DMS 273 treated with DMSO at 0.1 percent for 48 hours (cell line): ENCODE measurements around the gene CRIM1.

Source experiments
- DNase-seq: peaks from one replicate; lab custom pipeline; 2025; lab: John Stamatoyannopoulos, UW

Gene CRIM1

DNA sequence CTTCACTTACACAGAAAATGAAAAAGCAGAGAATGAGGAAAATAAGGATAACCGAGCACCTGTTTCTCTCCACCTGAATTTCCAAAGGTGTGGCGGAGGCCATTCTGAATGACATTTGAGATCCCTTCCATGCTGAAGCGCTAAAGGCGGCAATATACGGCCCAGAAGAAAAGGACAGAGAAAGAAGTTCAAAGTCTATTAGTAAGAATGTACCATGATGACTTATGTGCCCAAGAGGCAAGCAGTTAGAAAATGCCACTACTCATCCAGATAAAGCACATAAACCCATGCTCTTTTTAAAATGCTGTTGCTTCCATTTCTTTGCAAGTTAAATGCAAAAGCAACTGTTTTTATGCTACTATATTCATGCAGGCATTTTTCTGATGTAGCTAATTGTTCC is 205.1 kb downstream of the CRIM1 start:
- DNase-seq = no peak

DNA sequence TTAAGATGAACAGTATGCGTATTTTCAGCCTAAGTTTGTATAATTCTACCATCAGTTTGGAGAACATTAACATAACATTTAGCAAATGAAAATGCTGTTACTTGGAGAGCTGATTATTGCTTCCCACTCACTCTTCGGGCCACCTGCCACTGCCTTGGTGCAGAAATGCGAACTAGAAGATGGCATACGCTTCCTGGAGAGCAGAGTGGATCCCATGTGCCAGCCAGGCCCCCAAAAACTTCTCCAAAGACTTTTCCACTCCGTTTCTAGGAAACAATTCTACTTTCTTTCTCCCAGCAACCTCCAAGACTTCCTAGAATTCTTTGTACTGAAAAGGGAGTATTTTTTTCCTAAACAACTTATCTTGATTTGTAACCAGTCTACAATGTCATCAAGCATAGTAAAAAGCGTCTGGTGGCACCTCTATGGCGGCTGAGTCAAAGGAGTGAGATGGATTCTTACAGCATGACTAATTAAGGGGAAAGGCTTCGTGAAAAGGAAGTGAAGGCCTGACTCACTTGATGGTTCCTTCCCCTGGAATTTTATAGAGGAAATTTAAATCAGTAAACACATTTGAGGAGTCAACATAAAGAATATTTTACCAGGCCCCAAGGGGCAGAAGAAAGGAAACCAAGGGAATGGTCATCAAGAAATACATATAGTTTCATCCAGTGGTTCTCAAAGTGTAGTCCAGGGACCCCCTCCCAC is 205.8 kb downstream of the CRIM1 start:
- DNase-seq = no peak

DNA sequence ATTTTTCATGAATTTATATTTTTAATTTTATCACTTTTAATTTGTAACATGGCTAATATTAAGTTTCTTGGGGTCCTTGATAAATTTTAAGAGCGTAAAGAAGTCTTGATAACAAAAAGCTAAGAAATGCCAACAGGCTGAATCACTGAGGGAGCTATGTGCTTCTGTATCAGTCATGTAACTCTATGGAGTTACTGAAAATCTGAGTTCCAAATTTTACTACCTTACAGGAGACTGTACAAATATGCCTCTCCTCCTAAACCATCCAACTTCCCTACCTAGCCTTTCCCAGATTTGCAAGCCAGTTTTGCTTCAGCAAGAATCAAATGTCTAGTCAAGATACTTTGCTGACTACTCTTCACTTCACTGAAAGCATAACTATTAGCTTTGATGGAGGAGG is 206.7 kb downstream of the CRIM1 start:
- DNase-seq = no peak

DNA sequence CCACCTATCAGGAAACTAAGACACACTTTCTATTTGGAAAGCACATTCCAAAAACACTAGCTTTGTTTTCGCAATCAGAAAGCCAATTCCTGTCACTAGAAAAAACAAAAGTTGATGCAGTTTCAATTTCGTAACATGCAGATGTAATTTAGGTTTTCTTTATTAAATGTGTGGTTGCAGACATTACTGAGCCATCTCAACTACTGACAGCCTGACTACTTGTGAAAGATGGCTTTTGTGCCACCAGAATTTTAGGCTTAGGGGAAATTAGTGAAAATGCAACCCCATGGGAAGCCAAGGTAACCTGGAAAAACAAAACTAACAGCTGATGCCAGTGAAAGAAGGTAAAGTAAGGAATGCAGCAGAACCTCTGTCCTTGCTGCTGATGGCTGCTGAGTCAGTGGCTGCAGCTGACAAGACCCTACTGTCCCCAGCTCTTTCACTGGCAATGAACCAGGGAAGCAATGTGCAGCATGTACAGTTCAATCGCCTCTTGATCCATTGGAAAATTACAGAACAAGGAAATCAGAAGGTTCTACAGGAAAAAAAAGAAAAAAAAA is 207.5 kb downstream of the CRIM1 start:
- no peak for DNase-seq

DNA sequence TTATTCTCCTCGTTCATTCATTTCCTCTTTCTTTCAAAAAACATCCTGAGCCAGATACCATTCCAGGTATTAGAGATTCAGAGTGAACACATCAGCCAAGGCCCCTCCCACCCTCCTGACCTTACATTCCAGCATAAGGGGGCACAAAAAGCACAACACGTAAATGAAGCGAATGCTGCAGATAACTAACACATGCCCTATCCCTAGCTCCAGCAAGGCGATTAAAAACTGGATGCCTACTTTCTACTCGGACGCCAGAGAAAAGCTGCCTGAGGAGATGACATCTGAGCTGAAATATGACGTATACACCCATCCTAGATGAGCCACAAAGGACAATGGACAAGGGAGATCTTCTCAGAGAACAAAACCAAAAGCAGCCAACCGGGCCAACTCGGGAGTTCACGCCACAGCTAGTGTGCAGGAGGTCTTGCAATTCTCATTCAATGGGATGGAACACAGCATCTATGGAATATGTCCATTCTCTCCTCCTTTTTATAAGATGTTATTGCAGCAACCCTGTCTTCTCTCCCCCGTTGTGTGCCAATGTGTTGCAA is 208.9 kb downstream of the CRIM1 start:
- DNase-seq = no peak

DNA sequence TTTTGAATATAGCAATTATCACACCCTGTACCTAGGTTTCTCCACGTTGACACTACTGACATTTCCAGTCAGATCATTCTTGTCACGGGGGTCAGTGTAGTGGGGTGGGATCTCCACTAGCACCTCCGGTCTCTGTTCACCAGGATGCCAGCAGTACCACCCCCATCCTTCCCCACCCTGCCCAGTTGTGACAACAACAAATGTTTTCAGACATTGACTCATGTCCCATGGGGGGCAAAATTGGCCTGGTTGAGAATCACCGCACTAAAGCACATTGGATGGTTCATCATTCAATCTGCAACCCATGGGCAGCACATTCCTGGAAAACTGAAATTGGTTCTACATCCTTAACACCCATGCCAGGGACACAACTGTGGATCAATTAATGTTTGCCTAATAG is 210.1 kb downstream of the CRIM1 start:
- no peak for DNase-seq

DNA sequence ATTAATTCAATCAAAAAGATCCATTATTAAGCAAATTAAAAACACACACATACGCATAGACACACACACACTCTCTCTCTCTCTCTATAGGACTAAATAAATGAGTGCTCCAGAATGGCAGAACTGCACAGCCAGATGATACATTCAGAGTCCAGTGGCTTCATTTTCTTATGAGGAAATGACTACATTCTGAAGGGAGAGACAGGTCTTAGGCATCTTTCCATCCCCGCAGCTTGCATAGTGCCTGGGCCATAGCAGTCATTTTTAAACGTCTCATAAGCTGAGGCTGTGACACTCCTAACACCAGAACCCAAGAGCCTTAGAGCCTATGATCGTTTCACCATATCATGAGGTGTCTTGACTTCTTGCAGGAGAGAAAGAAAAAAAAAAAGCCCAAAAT is 211.3 kb downstream of the CRIM1 start:
- DNase-seq = no peak

DNA sequence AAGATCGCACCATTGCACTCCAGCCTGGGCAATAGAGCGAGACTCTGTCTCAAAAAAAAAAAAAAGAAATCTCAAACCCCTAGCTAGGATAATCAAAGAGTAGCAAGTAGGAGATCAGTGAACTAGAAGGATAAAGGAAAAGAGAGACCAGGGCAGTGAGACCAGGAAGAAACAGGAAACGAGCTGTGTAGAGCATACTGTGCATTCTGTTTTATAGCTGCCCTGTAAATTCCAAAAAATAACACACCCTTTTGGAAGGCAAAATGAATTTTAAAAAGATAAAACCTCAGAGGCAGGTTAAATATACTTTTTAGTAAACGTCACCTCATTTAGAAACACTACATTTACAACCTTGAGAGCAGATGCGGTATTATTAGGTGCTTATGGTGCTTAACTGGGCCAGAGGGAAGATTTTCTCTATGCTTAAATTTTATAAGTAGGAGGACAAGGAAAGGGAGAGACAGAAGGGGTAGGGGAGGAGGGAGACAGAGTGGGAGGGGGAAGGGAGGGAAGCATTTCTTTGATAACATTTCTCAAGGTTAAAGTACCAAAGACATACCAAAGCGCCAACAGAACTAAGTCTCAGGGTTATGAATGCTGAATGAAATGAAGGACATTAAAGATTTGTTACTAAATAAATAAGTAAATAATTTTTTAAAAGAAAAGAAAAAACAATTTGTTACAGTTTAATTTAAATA is 212.3 kb downstream of the CRIM1 start:
- DNase-seq = no peak

DNA sequence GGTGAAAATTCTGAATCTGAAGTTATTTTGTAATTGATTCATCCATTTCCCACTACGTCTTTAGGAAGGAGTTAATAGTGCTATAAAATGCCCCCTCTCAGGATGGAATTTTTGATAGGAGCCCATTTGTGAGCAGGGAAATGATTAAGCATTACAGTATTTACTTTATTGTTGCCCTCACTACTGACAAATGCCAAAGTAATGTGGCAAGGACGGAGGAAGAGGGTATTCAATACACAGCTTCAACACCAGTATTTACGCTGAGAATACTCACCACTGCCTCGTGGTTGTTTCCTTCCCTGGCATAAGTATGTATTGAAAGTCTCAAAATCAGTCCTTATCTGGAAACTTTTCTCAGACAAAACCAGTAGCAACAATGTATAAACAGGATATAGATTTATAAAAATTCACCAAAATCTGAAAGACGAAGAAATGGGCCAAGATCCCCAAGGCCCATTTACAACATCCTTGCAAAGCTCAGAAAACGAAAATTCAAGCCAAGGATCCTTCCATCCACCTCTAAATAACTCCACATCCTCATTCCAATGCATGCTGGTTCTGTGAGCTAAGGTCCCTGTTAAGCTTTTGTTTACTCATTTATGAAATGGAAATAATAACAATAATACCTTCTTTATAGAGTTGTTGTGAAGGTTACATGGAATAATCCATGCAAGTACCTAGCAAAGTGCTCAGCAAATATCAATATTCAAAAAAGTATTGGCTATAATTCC is 213.1 kb downstream of the CRIM1 start:
- DNase-seq = no peak

DNA sequence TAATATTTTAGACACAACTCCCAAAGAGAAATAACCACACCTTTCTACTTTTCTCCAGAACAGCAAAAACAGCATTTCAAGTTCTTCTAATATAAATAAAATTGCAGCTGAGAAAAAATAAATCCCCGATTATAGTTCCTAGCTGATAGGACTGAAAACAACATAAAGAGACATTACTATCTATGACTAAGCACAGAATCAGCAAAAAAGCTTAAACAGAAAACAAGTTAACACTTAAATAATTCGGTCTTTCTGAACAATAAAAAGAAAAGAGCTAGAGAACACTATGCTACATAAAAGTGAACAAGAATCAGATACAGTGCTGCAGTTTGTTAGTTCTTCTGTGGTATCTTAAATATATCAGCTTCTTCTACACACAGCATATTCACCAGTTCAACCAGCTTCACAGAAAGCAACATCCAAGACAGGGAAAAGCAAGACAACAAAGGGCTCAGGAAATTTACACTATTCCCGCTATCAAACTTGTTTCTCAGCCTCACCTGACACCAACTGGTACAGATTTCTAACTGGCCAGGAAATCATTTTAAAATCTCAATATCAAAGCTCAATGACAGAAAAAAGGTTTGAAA is 213.8 kb downstream of the CRIM1 start:
- no peak for DNase-seq

DNA sequence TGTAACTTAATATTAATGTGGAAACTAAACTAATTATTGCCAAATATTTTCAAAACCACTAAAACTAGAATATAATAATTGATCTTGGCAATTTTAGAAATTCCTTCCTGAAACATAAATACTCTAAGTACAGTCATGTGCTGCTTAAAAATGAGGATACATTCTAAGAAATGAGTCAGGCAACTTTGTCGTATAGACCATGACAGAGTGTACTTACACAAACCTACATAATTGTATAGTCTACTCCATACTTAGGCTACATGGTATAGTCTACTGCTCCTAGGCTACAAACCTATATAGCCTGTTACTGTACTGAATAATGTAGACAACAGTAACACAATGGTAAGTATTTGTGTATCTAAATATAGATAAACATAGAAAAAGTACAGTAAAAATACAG is 214.8 kb downstream of the CRIM1 start:
- DNase-seq = no peak

DNA sequence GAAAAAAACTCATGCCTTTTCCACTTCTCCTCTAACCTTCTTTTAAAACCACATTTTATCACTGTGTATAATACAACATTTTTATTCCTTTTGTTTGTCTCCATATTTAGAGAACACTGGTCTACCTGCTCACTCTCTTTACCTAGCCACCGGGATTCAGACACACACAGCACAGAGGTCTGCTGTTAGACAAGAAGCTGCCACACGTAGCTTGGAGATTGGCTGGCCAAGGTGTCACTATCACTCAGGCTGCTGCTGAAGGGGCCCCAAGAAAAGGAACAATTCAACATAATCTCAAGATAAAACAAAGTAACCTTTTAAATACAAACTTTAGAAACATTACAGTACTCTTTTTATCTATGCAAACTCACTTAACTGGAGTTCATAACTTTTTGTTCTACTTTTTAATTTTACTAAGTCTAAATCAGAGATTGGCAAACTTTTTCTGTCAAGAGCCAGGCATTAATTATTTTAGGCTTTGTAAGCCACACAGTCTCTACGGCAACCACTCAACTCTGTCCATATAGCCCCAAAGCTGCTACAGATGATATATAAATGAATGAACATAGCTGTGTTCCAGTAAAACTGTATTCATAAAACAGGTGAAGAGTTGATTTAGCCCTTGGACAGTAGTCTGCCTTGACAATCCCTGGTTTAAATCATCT is 216.6 kb downstream of the CRIM1 start:
- DNase-seq = no peak

DNA sequence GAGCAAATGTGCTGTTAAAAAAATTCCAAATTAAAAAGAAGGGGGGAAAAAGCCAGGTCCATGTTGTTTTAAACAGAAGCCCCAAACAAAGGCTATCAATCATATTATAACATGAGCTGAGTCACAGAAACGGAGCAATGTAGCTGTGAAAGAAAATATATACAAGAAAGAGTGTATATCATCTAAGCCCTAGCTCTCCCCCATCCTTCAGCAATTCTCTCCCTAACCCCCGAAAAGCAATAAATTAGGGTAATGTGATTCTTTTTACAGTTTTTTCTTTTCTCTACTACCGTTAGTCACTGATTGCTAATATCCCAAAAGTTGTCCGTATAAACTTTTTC is 217.1 kb downstream of the CRIM1 start:
- DNase-seq = no peak

DNA sequence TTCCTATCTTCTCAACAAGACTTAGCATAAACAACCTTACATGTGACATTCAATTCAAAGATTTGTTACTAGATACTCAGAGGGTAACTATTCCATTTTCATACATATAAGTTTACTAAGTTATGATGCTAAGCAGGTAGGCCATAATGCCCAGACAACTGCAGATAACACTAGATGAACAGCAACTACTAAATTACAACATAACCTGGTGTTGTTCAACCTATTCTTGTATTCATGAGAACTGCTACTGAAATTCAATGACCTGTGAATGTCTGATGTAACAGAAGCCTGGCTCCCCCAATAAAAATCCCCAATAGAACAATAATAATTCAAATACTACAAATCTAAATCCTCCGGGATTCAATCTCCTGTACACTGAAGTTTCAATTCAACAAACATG is 217.6 kb downstream of the CRIM1 start:
- no peak for DNase-seq

DNA sequence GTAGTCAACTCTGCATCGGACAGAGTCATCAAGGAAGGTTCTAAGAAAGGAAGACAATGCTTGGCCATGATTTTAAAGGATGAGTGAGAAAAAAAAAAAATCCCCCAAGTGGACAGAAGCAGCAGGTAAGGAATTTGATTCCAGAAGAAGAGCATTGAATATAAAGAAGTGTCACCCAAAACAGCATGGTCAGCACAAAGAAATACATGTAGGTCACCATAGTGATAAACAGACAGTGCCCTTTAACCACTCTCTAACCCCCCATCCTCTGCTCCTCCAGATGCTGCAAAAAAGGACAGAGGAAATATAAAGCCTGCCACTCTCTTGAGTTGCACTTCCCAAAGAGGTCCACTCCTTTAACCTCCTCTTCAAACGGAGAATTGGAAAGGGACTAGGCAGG is 219.0 kb downstream of the CRIM1 start:
- DNase-seq = no peak

DNA sequence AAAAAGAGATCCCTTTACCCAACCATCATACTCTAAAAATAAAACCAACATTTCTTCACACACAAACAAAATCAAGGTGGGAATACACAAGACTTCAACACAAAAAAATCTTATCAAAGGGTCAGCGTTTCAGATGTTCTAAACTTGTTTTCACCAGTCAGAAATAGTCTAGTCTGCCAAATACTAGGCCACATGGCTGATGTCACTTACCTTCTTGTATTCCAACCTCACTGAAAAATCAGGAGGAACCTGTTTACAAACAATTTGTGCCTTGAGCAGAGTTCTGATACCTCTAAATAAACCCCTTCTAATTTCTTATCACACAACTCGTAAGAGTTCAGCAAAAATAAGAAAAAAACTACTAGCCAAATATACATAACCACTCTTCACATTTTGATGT is 222.3 kb downstream of the CRIM1 start:
- DNase-seq = no peak

DNA sequence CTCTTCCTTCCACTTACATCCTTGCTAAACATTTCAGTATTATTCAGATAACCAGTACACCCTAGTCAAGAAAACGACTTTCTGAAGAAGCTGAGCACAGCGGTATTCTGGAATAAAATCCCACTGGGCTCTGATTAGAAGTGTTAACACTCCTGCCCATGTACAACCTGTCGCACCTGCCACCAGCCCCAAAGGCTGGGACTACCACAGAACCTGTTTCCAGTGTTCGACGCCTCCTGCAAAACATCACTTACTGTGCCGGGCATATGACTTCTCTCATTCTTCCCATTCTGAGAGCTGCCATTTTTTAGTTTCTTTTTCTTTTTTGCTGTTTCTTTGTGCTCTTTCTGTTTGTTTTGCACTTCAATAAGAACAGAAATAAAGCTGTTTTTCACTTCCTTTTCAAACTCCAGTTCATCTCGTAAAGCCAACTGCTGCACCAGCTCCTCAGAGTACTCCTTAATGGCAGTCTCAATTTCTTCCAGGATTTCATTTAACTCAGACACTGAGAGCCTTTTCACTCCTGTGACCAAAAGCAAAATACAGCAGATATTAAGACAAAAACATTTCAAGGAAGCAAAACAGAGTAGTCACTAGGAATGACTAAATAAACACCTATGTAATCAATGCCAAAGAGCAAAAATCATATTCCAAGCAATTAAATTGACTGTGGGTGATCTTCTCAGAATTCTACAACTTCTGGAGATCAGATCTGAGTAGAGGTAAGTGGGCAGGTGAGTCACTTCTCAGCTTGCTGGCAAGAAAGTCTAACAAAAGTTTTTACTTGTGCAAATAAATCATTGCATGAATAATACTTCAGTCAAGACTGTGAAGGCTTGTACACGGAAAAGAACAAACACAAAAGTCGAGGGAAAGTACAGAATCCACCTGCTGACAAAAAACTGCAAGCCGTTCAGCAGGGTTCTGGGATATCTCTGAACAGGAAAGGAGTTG is 223.0 kb downstream of the CRIM1 start:
- DNase-seq = no peak

DNA sequence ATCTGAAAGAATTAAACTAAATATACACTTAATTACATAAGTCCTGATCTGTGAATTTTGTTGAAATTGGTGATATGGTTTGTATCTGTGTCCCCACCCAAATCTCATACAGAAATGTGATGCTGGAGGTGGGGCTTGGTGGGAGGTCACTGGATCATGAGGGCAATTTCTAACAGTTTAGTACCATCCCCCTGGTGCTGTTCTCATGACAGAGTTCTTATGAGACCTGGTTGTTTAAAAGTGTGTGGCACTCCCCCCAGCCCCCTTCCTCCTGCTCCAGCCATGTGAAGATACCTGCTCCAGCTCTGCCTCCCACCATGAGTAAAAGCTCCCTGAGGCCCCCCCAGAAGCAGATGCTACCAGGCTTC is 223.7 kb downstream of the CRIM1 start:
- no peak for DNase-seq

DNA sequence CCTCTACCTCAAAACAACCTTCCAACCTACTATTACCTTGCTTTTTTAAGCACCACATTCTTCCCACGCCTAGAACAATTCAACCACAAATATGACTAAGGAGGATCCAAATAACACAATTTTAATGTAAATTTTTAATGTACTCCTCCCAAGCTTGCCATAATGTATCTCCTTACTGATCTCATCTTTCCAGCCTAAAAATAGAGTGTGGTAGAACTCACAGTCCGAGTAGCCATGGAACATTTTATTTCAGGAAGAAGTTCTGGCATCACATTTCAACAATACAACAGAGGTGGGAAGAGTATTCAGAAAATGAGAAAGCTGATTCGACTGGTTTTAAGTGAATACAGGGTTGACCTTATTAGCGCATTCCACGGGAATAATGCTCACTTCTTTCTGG is 227.0 kb downstream of the CRIM1 start:
- no peak for DNase-seq

DNA sequence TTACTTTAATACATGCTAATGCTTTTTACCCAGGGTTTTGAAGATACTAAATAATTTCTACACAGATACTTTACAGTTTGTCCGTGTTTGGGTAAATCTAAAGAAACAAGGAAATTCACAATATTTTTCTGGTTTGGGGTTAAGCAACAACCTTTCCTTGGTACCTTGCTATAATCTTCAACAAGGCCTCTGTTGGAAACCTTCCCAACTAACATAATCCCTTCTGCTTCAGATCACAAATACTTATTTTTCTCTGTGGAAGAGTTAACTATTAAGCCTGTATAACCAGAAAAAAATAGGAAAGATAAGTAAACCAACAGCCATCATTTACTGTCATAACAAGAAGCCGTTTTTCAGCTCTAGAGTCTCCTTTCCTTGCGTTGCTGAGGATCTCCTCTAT is 227.4 kb downstream of the CRIM1 start:
- no peak for DNase-seq
